ENCODE measurements around the gene NOP56.

GRCh38 chr20:2692886-2693285 lies 40.5 kb downstream of the NOP56 start:
- no peak for TF ChIP-seq EZH2phosphoT487 (IDR thresholded peaks at IDR 0.05; ENCODE audit: insufficient read depth, low read depth)
- no peak for TF ChIP-seq EZH2 (IDR thresholded peaks at IDR 0.05; ENCODE audit: insufficient read depth, poor library complexity, severe bottlenecking)

All from GM23248 (cell line).